22Rv1 (cell line): ENCODE results near the gene PDCD1LG2.

Experiments
- H3K27ac ChIP-seq: fragments of 450-650 bp; 2 replicates; pipeline ENCODE4 v1.5.1; 2017
- ZFX ChIP-seq: fragments of 450-650 bp; IDR thresholded peaks from 2 replicates; pipeline ENCODE4 v1.6.1; 2017; ENCODE audit warnings: antibody characterized with exemption, borderline replicate concordance
- TF ChIP-seq, protein P1 (sequence below): fragments of 450-650 bp; IDR thresholded peaks from 2 replicates; pipeline ENCODE4 v1.5.1; 2017; ENCODE audit warnings: mild to moderate bottlenecking

Gene PDCD1LG2

DNA sequence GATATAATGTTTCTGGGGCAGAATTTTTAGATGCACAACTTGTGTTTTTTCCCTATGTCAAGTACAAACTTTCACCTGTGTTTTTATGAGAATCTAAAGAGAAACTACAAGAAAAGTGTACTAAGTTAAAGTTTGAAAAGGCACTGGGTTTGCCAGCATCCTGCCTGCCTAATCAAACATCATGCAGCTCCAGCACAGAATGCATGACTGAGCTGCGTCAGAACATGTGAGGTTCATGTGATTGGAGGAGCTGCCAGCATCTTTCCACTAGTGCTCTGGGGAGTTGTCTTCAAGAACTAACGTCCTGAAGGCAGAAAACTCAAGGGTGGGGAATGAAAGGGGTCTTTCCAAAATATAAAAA is 72.5 kb downstream of the PDCD1LG2 start:
- no peak overlapping the region for H3K27ac ChIP-seq
- no peak for TF ChIP-seq ZFX
- TF ChIP-seq, protein P1, sequence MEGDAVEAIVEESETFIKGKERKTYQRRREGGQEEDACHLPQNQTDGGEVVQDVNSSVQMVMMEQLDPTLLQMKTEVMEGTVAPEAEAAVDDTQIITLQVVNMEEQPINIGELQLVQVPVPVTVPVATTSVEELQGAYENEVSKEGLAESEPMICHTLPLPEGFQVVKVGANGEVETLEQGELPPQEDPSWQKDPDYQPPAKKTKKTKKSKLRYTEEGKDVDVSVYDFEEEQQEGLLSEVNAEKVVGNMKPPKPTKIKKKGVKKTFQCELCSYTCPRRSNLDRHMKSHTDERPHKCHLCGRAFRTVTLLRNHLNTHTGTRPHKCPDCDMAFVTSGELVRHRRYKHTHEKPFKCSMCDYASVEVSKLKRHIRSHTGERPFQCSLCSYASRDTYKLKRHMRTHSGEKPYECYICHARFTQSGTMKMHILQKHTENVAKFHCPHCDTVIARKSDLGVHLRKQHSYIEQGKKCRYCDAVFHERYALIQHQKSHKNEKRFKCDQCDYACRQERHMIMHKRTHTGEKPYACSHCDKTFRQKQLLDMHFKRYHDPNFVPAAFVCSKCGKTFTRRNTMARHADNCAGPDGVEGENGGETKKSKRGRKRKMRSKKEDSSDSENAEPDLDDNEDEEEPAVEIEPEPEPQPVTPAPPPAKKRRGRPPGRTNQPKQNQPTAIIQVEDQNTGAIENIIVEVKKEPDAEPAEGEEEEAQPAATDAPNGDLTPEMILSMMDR = no peak

DNA sequence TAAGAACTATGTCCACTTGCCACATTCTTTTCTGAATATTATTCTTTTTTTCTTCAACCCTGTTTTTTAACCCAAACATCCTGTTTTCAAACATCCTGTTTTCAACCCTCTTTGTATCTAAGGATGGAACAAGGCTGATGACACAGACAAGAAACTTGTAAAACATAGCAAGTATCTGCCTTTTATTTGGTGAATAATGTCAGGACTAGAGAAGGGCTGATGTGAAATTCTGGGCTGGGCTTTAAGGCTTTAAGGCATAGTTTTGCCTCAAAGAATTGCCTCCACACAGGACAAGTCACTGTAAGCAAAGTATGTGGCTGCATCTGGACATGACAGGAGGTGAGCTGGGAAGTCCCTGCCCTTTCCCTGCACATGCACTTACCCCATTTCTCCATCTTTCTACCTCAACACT is 76.1 kb downstream of the PDCD1LG2 start:
- TF ChIP-seq, protein P1 = no peak
- TF ChIP-seq ZFX = no peak
- no peak overlapping the region for H3K27ac ChIP-seq

DNA sequence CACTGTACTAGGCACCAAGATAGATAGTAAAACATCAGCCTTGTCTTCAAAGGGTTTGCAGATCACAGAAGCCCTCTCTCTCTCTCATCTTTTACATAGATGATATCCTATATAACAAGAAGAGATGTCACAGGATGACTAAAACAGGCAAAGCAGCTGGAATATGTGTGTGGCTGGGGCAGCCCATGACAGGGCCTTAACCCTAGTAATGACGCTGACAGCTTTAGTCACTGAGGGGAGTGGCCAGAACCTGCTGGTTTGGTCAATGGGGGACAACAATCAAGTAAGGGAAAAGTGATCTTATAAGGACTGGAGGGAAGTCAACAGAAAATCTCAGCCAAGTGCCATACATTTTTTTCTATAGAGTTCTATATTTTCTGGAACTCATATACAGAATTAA is 76.7 kb downstream of the PDCD1LG2 start:
- no peak for TF ChIP-seq ZFX
- TF ChIP-seq, protein P1 = no peak
- H3K27ac ChIP-seq = no peak overlapping the region

DNA sequence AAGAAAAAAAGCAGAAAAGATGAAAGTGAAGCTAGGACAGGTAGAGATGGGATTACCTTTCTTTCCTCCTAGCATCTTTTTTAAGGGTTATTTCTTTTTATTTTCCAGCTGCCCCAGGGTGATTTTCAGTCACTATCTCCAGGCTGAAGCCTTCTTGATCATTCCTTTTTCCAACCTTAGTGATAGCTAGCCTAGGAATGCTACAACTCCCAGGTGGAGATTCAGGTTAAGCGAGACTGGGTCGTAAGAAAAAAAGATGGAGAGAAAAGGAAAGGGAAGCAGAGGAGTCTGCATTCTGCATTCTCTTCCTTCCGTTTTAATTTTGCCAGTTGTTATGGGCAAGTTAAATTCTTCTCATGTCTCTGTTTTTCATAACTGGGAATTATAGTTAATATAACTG is 81.9 kb downstream of the PDCD1LG2 start:
- no peak for TF ChIP-seq ZFX
- TF ChIP-seq, protein P1 = no peak
- H3K27ac ChIP-seq = no peak overlapping the region

DNA sequence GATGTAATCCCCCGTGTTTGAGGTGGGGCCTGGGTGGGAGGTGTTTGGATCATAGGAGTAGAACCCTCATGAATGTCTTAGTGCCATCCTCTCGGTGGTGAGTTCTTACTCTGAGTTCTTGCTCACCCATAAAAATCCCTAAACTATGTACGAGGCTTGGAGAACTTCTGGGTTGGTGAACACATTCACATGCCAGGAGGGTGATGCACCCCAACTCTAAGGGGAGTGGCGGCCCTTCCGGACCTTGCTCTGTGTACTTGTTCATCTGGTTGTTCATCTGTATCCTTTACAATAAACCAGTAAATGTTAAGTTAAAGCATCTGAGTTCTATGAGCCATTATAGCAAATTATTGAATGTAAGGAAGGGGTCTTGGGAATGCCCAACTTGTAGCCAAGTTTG is 82.6 kb downstream of the PDCD1LG2 start:
- TF ChIP-seq ZFX = no peak
- TF ChIP-seq, protein P1 = no peak
- H3K27ac ChIP-seq = no peak overlapping the region

DNA sequence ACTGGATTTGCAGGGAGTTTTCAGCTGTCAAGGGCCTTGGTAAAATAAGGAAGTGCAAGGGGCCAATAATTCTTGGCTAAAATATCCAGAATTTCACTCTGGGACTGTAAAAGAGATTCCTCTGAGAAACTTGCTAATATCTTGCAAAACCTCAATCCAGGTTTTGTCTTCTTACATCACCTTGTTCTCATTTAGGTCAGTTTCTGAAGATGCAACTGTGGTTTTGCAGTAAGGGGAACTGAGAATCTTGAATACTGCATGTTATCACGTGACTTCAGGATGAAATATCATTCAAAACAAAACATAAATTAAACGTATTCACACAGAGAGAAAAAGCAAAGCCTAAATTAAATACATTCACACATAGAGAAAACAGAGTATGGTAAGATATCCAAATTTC is 83.6 kb downstream of the PDCD1LG2 start:
- no peak overlapping the region for H3K27ac ChIP-seq

DNA sequence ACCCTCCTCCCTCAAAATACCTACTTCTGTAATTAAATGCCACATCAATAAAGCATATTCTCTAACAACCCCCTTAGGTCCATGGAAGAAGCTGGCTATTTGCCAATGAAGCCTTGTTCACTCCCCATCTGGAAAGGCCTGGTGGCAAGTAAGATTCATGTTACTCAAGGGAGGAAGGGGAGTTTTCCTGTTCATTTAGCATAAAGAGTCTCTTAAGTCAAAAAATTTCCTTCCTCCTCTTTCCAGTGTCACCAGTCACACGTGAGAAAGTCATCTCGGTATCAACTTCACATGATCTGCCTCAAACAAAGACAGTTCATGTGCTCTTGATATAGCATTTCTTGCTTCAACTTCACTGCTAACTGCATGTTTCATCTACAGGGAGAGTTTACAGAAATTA is 85.8 kb downstream of the PDCD1LG2 start:
- TF ChIP-seq, protein P1 = no peak
- TF ChIP-seq ZFX = no peak
- H3K27ac ChIP-seq = no peak overlapping the region

More for the DNA sequence above, 83.6 kb downstream of the PDCD1LG2 start:
- TF ChIP-seq ZFX = no peak
- TF ChIP-seq, protein P1 = no peak
